SW480 (cell line): ENCODE data around the gene ITGB4.

Source experiments
- DNase-seq: peaks from one replicate; pipeline ENCODE4 v3.0.0-alpha.2; 2016; ENCODE audit warnings: low spot score

The ITGB4 gene

GRCh38 chr17:75731716-75732498 is 10.6 kb downstream of the ITGB4 start:
- no peak for DNase-seq

GRCh38 chr17:75733471-75733870 is 12.2 kb downstream of the ITGB4 start:
- no peak for DNase-seq

GRCh38 chr17:75734674-75735294 is 13.5 kb downstream of the ITGB4 start:
- no peak for DNase-seq

- no peak for DNase-seq
Observed at GRCh38 chr17:75736173-75736835, 15.0 kb downstream of the ITGB4 start.

GRCh38 chr17:75737133-75737962 is 16.1 kb downstream of the ITGB4 start:
- no peak for DNase-seq

GRCh38 chr17:75738218-75738802 is 17.1 kb downstream of the ITGB4 start:
- DNase-seq, result no peak

- DNase-seq, result no peak
Observed at GRCh38 chr17:75739174-75739573, 17.9 kb downstream of the ITGB4 start.

GRCh38 chr17:75739801-75740200 is 18.5 kb downstream of the ITGB4 start:
- DNase-seq, result no peak

- no peak for DNase-seq
Observed at GRCh38 chr17:75740215-75740614, 19.0 kb downstream of the ITGB4 start.

- no peak for DNase-seq
Observed at GRCh38 chr17:75740631-75741077, 19.4 kb downstream of the ITGB4 start.

- DNase-seq, result no peak
Observed at GRCh38 chr17:75742337-75742736, 21.1 kb downstream of the ITGB4 start.

GRCh38 chr17:75743625-75744206 is 22.5 kb downstream of the ITGB4 start:
- no peak for DNase-seq

- no peak for DNase-seq
Observed at GRCh38 chr17:75748706-75749105, 27.4 kb downstream of the ITGB4 start.

- peak; percentile 39 for DNase-seq
Observed at GRCh38 chr17:75749545-75750389, 28.5 kb downstream of the ITGB4 start.

GRCh38 chr17:75750661-75751423 is 29.6 kb downstream of the ITGB4 start:
- no peak for DNase-seq

GRCh38 chr17:75751676-75752404 is 30.6 kb downstream of the ITGB4 start:
- no peak for DNase-seq

GRCh38 chr17:75752405-75752709 is 31.1 kb downstream of the ITGB4 start:
- DNase-seq, result no peak

GRCh38 chr17:75752802-75753513 is 31.7 kb downstream of the ITGB4 start:
- DNase-seq, result no peak
